GM18870 (cell line): ENCODE data around the gene UBAC1.
A peak's percentile ranks its signal among the peaks of the same experiment; 100 is the strongest.
"Not testable (repeated sequence)": the region's sequence is repeated elsewhere in the genome, so short reads cannot be mapped to it uniquely, and the experiment has no call there.

Experiments
- ATAC-seq: cut with Tn5 transposase; IDR thresholded peaks from one replicate; pipeline ENCODE4 v1.9.1; 2021; ENCODE audit warnings: moderate library complexity; ENCODE audit not compliant: unreplicated experiment

UBAC1 gene

GRCh38 chr9:135961811-135962695, 880 bp upstream of the UBAC1 start:
- ATAC-seq, result no peak

- ATAC-seq, result peak; percentile 13
These were observed 529 bp downstream of the UBAC1 start for GRCh38 chr9:135960411-135961276.

- ATAC-seq, result no peak
These were observed 1.4 kb downstream of the UBAC1 start for GRCh38 chr9:135959814-135960213.

GRCh38 chr9:135958485-135958884, 2.7 kb downstream of the UBAC1 start:
- no peak for ATAC-seq

DNA sequence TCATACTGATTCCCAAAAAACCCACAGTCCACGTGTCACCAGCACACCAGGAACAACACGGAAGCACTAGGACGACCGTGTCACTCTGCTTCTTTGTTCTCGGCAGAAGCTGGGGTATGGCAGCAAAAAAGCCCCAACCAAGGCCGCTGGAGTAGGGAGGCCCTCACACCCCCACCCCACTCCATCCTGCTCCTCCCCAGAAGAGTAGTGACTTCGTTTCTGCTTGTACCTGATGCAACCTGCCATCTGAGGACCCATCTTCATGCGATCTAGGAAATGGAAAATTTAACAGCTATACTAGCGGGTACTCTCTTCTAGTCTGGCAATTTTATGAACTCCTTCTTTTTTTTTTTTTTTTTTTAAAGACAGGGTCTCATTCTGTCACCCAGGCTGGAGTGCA, 3.7 kb downstream of the UBAC1 start:
- no peak for ATAC-seq

DNA sequence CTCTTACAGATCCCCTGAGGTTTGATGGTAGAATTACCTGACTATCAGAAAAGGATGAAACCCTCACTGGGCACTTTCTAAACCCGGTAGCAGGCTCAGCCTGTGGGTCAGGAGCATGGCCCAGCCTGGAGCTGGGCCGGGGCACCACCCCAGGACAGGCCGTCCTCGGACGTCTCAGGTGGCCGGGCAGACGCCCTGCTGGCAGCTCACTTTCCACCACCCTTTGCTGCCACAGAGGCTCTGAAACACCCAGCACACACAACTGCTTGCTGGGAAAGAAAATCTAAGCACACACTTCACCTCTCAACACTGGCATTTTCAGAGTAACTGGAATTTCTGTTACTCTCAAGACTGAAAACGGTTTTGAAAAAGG, 4.4 kb downstream of the UBAC1 start:
- no peak for ATAC-seq

- ATAC-seq, result no peak
These were observed 5.0 kb downstream of the UBAC1 start for GRCh38 chr9:135955934-135956801.

DNA sequence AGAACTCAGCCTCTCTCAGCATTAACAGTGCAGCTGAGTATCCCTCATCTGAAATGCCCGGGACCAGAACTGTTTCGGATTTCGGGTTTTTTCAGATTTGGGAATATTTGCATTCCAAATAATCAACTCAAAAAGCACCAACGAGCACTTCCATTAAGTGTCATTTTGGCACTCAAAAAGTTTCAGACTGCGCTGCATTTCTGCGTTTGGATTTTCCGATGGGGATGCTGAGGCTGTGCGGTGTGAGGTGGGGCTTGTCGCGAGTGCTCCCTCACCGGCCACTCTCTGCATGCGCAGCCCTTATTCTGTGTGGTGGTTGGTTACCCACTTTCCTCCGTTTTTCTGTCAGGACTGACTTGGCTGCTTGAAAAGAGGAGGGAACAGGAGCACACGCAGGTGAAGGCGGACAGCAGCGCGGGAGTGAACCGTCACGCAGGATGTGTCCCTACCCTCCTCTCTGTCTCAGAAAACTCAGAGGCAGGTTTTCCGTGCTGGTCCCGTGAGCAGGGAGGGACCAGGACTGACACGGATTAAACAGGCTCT, 8.4 kb downstream of the UBAC1 start:
- no peak for ATAC-seq

- ATAC-seq, result no peak
These were observed 9.1 kb downstream of the UBAC1 start for GRCh38 chr9:135951889-135952663.

GRCh38 chr9:135951310-135951709, 9.9 kb downstream of the UBAC1 start:
- ATAC-seq, result not testable (repeated sequence)

GRCh38 chr9:135950841-135951240, 10.3 kb downstream of the UBAC1 start:
- not testable (repeated sequence) for ATAC-seq

DNA sequence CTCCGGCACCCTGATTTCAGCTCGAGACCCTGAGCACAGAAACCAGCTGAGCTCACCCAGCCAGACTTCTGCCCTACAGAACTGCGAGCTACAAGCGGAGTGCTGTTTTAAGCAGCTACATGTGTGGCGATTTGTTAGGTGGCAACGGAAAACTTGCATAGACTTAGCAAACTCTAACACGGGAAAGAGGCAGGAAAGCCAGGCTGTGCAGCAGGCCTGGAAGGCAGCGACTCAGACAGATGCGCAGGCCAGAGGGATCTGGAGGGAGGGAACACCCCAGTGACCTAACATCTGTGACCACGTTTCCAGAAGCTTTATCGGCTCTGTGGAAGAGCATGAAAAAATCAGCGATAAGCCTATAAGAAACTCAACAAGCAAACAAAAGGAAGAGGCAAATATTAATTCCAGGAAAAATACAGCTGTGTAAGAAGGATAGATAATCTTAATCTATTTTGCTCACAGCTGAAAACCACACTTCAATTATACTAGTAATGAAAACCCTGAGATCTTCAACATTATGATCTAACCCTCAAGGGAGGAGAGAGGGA, 11.0 kb downstream of the UBAC1 start:
- ATAC-seq, result no peak

DNA sequence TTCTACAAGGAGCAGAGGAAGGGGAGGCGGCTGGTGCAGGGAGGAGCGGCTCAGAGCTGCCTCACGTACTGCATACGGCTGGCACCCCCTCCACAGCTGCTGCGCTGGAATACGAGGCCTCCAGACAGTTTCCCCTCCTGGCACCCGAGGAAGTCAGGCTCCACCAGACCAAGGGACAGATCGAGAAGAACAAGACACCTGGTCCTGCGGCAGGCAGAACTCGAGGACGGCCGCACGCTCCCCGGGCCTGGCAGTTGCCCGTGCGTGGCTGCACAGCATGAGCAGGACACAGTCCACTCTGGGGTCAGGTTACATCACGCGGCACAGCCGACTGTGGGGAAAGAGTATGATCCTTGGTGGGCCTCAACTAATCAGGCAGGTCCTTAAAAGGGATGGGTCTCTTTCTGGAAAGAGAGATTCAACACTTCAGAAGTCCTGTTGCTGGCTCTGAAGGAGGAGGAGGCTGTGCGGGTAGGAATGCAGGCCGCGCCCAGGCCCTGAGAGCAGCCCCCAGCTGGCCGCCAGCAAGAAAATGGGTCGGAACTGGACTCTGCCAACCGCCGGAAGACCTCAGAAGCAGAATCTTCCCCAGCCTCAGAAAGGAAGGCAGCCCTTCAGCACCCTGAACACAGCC, 11.6 kb downstream of the UBAC1 start:
- ATAC-seq, result no peak

DNA sequence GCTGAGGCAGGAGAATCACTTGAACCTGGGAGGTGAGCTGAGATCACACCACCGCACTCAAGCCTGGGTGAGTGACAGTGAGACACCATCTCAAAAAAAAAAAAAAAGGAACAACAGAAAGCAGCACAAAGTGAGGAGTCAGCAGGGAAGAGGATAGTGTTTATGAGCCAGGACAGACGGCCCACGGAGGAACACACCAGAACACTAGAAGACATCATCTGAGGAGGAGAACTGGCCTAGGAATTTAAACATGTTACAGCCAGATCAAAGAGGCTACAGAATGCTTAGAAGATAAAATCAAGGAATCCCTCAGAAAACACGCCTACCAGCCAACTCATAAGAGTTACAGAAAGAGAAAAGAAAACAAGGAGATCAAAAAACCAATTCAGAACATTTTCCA, 12.2 kb downstream of the UBAC1 start:
- no peak for ATAC-seq

GRCh38 chr9:135948446-135948845, 12.7 kb downstream of the UBAC1 start:
- no peak for ATAC-seq

- ATAC-seq, result no peak
These were observed 13.6 kb downstream of the UBAC1 start for GRCh38 chr9:135947582-135947981.

DNA sequence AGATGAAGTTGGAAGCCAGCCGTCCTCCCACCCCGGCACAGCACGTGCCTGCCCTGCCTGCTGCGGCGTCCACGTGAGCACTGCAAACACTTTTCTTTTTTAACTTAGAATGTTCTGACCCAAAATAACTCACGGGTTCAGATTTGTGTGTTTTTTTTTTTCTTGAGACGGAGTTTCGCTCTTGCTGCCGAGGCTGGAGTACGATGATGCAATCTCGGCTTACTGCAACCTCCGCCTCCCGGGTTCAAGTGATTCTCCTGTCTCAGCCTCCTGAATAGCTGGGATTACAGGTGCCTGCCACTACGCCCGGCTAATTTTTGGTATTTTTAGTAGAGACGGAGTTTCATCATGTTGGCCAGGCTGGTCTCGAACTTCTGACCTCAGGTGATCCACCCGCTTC, 14.1 kb downstream of the UBAC1 start:
- not testable (repeated sequence) for ATAC-seq

DNA sequence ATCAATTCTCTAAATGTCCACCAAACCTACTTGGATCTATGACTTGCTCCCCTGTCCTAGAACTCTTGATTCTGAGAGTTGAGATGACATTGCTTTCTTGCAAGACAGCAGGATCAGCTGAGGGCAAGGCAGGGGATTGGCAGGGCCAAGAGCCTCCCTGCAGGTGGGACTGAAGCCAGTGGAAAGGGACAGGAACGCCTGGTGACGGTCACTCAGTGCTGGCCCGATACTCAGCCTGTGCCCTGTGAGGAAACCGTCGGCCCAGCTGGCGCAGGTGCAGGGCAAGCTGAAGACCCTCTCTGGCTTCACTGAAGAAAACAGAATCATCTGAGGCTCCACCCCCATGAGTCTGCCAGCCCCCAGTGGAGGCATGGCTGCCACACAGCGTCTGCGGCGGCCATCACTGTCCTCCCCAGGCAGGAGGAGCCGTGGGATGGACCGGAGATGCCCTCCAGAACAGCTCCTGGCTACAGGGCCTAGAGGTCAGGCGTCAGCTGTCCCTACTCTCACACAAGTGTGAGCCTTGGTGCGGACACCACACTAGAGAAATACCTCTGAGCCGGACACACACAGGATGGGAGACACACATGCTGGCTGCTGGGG, 14.7 kb downstream of the UBAC1 start:
- ATAC-seq, result no peak

GRCh38 chr9:135945969-135946368, 15.2 kb downstream of the UBAC1 start:
- no peak for ATAC-seq
